ENCODE results near the gene TMEM150A.
A peak's percentile ranks its signal among the peaks of the same experiment; 100 is the strongest.
"Not testable (repeated sequence)": the region's sequence is repeated elsewhere in the genome, so short reads cannot be mapped to it uniquely, and the experiment has no call there.

Gene TMEM150A

GRCh38 chr2:85611705-85612587, 9.4 kb upstream of the TMEM150A start, which contains the start of gene C2orf68:
TSS of gene C2orf68 (minus strand) at chr2:85612066. CDS start at chr2:85611984, 82 bp downstream.
- DNase-seq (ENCODE audit: low spot score), result peak; percentile 90

DNA sequence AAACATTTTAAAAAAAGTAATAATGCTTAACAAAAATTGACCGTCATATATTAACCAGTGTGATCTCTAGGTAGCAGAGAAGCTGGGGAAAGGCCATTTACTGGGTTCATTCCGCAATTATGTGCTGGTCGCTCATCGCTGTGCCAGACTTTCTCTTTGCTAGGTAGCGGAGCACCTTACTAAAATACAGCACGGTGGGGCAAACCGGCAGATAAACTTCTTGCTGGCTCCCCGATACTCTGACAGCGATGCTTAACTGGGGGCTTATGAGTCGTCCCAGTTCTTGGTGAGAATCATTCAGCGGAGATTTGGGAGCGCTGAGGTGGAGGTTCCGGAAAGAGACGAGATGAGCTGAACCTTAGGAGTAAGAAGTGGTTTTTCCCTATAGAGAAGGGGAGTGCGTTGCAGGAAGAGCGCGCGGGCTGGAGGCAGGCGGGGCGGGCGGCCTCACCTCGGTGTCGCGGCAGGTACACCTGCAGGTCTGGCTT, 8.8 kb upstream of the TMEM150A start:
- DNase-seq (ENCODE audit: low spot score), result no peak

GRCh38 chr2:85607268-85608215, 5.0 kb upstream of the TMEM150A start:
- no peak for DNase-seq (ENCODE audit: low spot score)

- no peak for DNase-seq (ENCODE audit: low spot score)
These were observed 3.6 kb upstream of the TMEM150A start for GRCh38 chr2:85606116-85606455.

- no peak for DNase-seq (ENCODE audit: low spot score)
These were observed 3.1 kb upstream of the TMEM150A start for GRCh38 chr2:85605406-85606115.

GRCh38 chr2:85604568-85605339, 2.3 kb upstream of the TMEM150A start:
- no peak for DNase-seq (ENCODE audit: low spot score)

GRCh38 chr2:85604133-85604444, 1.6 kb upstream of the TMEM150A start:
- DNase-seq (ENCODE audit: low spot score), result not testable (repeated sequence)

DNA sequence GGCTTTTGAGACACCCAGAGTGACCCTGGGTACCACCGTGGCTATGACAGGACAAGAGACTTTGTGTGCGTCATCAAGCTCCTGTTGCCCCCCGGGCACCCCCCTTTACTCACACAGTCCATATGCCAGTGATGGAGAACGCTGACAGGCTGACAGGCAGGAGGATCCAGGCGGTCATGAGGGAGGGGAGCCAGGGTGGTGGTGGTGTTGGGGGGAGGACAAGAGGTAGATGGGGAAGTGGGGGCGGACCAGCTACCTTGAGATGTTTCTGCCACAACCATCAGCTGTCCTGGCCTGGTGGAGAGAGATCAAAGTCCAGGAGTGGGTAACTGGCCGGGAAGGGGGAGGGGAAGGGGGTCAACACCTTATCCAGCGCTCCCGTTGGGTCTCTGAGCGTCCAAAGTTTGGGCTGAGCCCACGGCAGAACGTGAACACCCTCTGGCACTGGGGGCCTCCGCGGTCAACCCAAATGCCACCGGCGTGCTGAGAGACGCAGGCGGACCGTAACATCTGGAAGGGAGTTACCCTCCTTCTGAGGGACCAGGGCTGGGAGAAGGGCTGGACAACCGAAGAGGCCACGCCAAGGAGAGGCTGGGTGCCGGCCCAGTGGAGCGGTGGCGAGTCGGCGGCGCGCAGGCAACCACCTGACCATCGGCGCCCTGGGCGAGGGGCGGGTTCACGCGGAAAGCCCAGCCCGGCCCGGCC, 575 bp downstream of the TMEM150A start:
- DNase-seq (ENCODE audit: low spot score), result no peak

DNA sequence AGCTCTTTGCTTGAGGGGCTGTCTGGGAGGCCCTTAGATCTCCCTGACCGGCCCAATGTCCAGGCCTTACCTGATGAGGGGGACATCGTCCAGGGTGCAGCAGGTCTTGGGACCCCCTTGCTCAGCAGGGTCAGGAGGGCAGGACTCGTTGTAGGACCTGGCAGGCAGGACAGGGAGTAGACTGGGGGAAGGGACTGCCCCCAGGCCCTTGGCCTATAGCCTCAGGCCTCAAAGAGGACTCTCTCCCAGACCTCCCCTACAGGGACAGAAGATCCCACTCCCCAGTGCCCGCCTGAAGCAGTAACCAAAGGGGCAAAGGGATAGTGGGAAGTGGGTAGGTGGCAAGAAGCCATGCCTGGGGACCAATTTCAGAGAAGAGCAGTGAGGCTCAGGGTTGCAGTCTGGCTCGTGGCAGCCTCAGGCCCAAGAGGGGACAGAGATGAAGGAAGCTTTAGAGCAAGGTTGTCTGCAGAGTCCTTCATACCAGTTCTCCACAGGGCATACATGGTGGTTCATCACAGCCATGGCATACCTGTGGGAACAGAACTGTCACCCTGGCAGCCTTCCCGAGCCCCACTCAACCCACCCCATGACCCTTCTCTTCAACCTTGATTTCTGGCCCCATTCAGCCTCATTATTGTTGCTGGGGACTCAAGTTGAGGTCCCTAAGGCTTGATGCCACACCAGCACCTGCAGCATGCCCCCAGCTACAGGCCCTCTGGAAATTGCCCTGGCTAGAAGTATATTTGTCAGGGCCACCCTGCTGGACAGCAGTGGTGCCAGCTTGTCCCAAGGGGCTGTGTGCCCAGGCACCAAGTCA, 1.3 kb downstream of the TMEM150A start:
- no peak for DNase-seq (ENCODE audit: low spot score)

GRCh38 chr2:85600235-85600575, 2.3 kb downstream of the TMEM150A start:
- no peak for DNase-seq (ENCODE audit: low spot score)

DNA sequence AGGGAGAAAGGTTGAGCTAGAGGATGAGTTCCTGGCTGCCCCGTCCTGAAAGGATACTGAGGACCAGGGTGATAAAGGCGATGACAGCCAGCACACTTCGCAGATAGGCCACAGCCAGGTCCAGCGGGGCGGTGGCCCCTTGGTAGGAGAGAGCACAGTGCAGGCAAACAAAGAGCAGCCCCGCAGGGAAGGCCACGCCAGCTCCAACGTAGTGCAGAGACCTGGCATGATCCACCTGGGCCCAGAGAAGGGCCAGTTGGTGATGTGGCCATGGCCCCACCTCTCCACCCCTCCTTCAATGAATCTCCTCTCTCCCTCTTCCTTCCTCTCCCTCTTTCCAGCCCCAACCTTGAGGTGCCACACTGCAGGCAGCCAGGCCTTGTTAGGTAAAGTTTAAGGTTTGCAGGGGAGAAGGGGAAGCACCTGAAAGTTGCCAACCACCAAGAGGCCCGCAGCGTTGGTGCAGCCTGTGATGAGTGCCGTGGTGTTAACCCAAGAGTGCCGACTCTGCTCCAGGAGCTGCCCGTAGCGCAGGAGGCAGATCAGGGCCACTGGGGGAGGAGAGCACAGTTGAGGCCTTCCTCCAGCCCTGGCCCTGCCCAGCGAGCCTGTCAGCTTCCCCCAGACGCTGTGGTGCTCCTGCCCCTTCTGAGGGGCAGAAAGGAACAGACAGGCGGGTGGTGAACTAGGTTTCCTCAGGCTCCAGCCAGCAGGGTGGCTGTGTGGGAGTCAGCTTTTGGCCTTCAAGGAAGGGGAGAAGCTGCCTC, 2.8 kb downstream of the TMEM150A start:
- no peak for DNase-seq (ENCODE audit: low spot score)

DNA sequence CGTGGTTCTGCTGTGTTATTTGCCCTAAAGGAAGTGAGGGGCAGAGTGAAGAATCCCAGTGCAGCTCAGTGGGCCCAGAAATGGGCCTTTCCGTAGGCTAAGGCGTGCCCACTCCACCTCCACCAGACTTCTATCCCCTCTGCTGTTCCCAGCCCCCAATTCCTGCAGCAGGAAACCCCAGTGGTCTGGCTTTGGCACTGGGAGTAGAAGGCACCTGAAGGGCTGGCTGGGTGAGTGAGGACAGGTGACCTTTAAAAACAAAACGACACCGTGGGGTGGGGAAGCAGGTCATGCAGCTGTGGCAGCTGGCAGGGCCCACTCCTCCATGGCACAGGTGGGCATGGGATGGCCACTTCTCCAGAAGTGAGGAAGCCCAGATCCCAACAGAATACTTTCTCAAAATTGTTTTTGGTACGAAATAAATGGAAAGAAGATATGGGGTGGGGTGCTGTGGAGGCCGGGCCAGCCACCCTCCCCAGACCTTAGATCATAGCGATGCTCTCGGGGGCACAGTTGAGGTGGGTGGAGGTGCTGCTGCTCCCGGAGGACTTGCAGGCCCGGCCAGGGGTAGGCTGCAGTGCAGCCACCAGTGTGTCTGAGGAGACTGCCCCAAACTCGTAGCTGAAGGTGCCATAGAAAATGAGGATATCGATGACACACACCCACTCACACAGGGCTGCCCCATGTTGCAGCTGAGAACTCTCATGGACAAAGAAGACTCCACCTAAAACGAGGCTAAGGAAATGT, 3.7 kb downstream of the TMEM150A start:
- DNase-seq (ENCODE audit: low spot score), result no peak

DNA sequence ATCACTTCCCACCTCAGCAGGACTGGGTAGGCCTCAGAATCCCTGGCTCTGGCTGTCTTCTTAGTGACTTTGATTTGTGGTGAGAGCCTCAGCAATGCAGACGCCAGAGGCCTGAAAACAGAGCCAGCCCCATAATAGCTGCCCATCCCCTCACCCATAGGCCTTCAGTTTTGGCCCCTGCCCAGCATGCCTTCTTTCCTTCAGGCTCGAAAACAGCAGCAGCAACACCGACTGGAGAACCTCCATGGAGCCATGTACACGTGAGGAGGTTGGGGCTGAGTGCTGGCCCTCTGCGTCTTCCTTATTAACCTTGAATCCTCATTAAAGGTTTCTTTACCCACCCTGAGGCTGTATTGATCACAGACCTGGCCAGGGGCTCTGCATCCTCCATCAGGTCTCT, 5.3 kb downstream of the TMEM150A start:
- no peak for DNase-seq (ENCODE audit: low spot score)

DNA sequence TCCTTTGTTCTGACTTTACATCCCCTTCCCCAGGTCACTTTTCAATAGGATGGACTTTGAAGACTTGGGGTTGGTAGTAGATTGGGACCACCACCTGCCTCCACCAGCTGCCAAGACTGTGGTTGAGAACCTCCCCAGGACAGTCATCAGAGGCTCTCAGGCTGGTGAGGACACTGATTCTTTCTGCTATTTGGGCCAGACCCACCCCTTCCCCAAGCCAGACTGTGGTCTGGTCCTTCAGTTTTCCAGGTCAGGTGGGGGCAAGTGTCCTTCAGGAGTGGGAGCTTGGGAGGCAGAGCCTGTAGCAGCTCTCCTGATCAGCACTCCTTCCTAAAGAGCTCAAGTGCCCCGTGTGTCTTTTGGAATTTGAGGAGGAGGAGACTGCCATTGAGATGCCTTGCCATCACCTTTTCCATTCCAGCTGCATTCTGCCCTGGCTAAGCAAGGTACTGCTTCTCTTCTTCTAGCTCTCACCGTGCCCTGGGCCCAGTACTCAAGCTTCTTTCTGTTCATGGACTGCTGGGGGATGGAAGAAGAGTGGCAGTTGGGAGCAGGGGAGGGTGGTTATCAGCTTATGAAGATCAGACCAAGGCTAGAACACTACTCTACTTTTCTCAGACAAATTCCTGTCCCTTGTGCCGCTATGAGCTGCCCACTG, 5.9 kb downstream of the TMEM150A start:
- no peak for DNase-seq (ENCODE audit: low spot score)

- DNase-seq (ENCODE audit: low spot score), result no peak
These were observed 6.5 kb downstream of the TMEM150A start for GRCh38 chr2:85596026-85596333.

DNA sequence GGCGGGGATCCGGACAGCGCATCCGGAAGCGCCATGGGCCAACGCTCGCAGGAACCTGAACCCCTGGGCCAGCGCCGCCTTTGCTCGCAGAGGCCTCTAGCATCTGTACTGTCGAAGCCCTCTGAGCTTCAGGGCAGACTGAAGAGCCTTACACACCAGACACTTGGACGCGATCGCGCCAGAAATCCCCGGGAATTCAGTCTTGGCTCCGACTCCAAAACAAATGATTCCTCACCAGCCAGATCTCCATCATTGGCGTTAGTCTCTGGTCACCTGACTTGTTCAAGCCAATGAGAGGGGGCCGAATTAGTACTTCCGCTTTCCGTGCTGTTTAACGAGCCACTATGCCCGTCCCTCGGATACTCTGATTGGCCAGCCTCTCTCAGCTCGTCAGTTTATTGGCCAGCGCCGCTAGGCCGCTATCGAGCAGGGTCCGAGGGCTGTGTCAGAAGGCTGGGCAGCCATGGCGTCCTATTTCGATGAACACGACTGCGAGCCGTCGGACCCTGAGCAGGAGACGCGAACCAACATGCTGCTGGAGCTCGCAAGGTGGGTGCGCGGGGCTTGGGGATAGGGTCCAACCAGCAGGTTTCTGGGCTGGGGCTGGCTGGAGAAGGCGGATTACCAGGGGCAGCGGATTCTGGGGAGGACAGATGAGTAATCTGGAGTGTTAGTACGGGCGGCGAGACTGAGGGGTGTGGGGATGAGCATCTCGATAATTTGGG, 7.0 kb downstream of the TMEM150A start, which contains the start of gene RNF181:
Gene RNF181 (plus strand): TSS at position 445 of the 725 bp plus-strand sequence. CDS start 19 bp downstream, at position 464.
- DNase-seq (ENCODE audit: low spot score), result peak; percentile 98

DNA sequence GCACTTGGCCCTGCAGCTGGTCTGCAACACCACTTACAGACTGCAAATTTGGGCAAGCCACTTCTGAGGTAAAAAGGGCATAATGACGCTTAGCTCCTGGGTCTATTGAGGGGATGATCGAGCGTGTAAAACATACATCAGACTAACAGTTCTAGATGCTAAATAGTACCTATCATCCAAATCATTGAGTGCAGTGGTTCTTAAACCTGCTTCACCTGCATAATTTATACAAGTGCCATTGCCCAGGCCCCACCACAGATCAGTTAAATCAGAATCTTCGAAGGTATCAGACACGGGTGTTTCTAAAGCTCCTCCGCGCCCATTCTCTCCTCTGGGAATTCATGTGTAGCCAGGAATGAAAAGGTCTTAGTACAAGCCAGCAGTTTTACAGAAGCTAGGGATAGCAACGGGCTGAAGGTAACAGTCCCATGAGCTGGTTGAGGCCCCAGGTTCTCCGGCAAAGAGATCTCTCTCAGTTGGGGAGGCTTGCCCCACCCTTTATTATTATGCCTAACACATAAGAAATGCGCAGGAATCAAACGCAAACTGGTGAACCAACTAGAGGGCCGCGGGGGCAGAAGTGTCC, 7.7 kb downstream of the TMEM150A start:
- DNase-seq (ENCODE audit: low spot score), result no peak
